Nephron (organoid): Measurements from ENCODE around the gene POMT2.

Experiments
- H3K27ac Mint-ChIP-seq, 3 experiments: 2 replicates each; pipeline ENCODE4 v1.8.0; 2020; ENCODE audit warnings: mixed read lengths in 3 of 3, mild to moderate bottlenecking in 2 of 3, moderate library complexity in 1 of 3
- H3K27me3 Mint-ChIP-seq: 2 replicates; pipeline ENCODE4 v1.8.0; 2021; ENCODE audit warnings: low read depth, mild to moderate bottlenecking, moderate library complexity, mixed read lengths
- H3K36me3 Mint-ChIP-seq: 2 replicates; pipeline ENCODE4 v1.8.0; 2020; ENCODE audit warnings: low read depth, mixed read lengths
- H3K4me1 Mint-ChIP-seq: 2 replicates; pipeline ENCODE4 v1.8.0; 2020; ENCODE audit warnings: mixed read lengths
- H3K4me3 Mint-ChIP-seq, 3 experiments: 2 replicates each; pipeline ENCODE4 v1.8.0; 2020; ENCODE audit warnings: mild to moderate bottlenecking in 3 of 3, mixed read lengths in 3 of 3, moderate library complexity in 2 of 3
- H3K9me3 Mint-ChIP-seq: 2 replicates; pipeline ENCODE4 v1.8.0; 2020; ENCODE audit warnings: mixed read lengths
- TF ChIP-seq, protein P1 (sequence below), 3 experiments: fragments of 200-600 bp; sonication (generic); IDR thresholded peaks; one replicate each; pipeline ENCODE4 v1.5.0; 2021; ENCODE audit warnings: antibody characterized with exemption in 3 of 3; ENCODE audit not compliant: unreplicated experiment in 3 of 3

POMT2 gene

DNA sequence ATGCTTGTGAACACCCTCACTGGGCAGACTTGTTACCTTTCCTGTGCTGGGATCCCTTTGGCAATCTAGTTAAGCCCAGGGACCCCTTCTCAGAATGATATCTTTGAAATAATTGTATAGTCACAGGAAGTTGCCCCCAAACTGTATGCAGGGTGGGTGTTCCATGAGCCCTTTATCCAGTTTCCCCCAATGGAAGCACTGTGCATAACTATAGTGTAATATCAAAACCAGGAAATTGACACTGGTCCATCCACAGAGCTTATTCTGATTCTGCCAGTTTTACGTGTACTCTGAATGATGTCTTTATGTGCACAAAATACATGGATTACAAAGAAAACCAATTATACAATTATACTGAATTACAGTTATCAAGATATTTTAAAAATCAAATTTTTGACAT is 73.9 kb downstream of the POMT2 start:
- Mint-ChIP-seq H3K4me3 (no peak overlapping the region), H3K27me3 (peaks cover 14% of the 10 kb centered on the region), H3K27ac (no peak overlapping the region), H3K9me3 (peaks cover 3% of the 10 kb centered on the region), H3K4me1 (no peaks in the 10 kb centered on the region), H3K36me3 (no peaks in the 10 kb centered on the region)
- TF ChIP-seq, protein P1, sequence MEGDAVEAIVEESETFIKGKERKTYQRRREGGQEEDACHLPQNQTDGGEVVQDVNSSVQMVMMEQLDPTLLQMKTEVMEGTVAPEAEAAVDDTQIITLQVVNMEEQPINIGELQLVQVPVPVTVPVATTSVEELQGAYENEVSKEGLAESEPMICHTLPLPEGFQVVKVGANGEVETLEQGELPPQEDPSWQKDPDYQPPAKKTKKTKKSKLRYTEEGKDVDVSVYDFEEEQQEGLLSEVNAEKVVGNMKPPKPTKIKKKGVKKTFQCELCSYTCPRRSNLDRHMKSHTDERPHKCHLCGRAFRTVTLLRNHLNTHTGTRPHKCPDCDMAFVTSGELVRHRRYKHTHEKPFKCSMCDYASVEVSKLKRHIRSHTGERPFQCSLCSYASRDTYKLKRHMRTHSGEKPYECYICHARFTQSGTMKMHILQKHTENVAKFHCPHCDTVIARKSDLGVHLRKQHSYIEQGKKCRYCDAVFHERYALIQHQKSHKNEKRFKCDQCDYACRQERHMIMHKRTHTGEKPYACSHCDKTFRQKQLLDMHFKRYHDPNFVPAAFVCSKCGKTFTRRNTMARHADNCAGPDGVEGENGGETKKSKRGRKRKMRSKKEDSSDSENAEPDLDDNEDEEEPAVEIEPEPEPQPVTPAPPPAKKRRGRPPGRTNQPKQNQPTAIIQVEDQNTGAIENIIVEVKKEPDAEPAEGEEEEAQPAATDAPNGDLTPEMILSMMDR (IDR thresholded peaks at IDR 0.05; ENCODE audit: unreplicated experiment in 3 of 3) = no peak

DNA sequence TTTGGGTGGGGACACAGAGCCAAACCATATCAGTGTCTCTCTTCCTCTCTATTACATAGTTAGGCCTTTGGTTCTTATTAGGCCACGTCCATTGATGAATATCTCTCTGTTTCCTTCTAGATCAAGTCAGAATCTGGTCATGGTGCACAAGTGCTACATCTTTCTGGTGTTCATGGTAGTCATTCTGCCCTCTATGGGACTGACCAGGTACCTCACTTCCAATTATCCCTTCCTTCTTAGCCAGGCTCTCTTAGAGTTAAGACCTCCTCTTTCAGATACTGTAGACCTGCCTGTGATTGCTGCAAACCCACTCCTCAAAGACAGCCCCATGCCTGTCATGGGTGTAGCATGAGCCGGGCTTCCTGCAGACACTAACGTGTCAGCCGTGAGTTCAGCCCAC is 74.9 kb downstream of the POMT2 start:
- H3K4me1 Mint-ChIP-seq = no peaks in the 10 kb centered on the region
- peaks cover 18% of the 10 kb centered on the region for H3K27me3 Mint-ChIP-seq
- no peaks in the 10 kb centered on the region for H3K36me3 Mint-ChIP-seq
- peaks cover 3% of the 10 kb centered on the region for H3K9me3 Mint-ChIP-seq
- no peak overlapping the region for H3K4me3 Mint-ChIP-seq
- TF ChIP-seq, protein P1 (IDR thresholded peaks at IDR 0.05; ENCODE audit: unreplicated experiment in 3 of 3) = no peak
- no peak overlapping the region for H3K27ac Mint-ChIP-seq

DNA sequence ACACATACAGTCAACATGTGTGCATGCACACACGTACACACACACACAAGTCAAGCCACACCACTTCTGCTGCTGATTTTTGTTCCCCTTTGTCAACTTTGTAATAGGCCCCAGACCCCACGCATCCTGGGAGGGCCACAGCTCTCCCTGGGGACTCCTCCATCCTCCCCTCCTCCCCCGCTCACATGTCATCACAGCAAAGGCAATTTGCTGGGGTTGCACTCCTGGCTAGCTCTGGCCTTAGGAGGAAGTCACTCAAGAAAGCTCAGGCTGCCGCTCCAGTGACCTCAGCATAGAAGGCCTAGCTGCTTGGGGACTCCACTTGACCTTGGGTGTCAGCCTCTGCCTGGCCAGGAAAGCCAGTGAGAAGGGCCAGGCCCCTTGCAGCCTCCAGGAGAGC is 76.8 kb downstream of the POMT2 start:
- peaks cover 3% of the 10 kb centered on the region for H3K9me3 Mint-ChIP-seq
- H3K36me3 Mint-ChIP-seq = no peaks in the 10 kb centered on the region
- TF ChIP-seq, protein P1 (IDR thresholded peaks at IDR 0.05; ENCODE audit: unreplicated experiment in 3 of 3) = no peak
- peaks cover 11% of the 10 kb centered on the region for H3K27me3 Mint-ChIP-seq
- no peak overlapping the region for H3K27ac Mint-ChIP-seq
- no peak overlapping the region for H3K4me3 Mint-ChIP-seq
- H3K4me1 Mint-ChIP-seq = no peaks in the 10 kb centered on the region

DNA sequence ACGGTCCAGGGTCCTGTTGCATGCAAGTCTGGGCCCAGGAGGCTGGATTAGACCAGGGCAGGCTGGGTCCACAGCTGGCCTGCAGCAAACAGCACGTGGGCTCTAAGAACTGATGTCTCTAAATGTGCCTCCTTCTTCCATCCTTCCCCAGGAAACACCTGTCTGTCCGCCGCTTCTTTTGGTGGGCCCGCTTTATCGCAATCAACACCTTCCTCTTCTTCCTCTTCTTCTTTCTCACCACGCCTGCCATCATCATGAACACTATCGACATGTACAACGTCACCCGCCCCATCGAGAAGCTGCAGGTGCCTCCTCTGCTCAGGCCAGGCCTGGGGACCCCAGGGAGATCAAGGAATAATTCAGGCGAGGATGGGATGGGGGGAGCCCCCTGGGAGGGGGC is 77.9 kb downstream of the POMT2 start:
- Mint-ChIP-seq H3K36me3 (no peaks in the 10 kb centered on the region), H3K4me1 (no peaks in the 10 kb centered on the region), H3K9me3 (peaks cover 3% of the 10 kb centered on the region), H3K27ac (no peak overlapping the region), H3K27me3 (peaks cover 11% of the 10 kb centered on the region), H3K4me3 (no peak overlapping the region)
- TF ChIP-seq, protein P1 (IDR thresholded peaks at IDR 0.05; ENCODE audit: unreplicated experiment in 3 of 3) = no peak

DNA sequence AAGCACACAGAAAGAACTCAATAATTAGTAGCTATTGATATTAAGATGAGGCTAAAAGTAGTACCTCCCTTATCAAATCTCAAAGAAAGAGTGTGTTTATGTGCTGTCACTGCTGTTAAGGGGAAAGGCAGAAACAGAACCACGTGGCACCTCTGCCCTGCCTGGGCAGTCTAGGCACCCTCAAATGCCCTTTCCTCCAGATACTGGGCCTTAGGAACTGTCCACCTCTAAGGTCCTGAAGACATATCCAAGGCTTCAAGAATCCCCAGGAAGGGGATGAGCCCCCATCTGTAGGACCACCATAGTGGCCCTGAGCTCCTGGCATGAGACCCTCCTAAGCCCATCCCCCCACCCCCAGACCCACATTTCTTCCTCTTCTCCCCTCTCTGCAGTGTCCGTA is 78.7 kb downstream of the POMT2 start:
- H3K27me3 Mint-ChIP-seq = peaks cover 11% of the 10 kb centered on the region
- no peaks in the 10 kb centered on the region for H3K36me3 Mint-ChIP-seq
- H3K4me1 Mint-ChIP-seq = no peaks in the 10 kb centered on the region
- H3K9me3 Mint-ChIP-seq = peaks cover 3% of the 10 kb centered on the region
- no peak overlapping the region for H3K4me3 Mint-ChIP-seq
- TF ChIP-seq, protein P1 (IDR thresholded peaks at IDR 0.05; ENCODE audit: unreplicated experiment in 3 of 3) = no peak
- no peak overlapping the region for H3K27ac Mint-ChIP-seq

DNA sequence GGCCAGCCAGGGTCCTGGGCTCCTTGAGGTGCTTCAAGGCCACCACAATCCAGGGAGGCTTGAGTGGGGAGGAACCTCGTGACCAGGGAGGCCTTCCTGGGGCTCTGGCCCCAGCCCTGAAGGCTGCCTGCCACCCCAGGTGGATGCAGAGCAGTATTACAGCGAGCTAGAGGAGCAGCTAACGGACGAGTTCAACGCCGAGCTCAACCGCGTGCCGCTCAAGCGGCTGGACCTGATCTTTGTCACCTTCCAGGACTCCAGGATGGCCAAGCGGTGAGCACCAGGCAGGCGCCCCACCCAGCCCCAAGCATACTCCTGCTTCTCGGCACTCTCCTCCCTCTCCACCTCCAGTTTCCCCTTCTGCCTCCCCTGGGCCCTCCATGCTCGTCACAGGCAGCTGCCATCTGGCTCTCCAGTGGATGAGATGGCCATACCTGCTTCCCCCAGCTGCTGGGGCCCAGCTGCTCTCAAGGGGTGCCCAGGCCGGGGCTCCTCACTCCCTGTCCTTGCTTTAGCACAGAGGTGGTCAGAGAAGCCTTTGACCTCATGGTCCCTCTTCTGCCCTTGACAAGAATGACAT is 80.3 kb downstream of the POMT2 start:
- H3K36me3 Mint-ChIP-seq = no peaks in the 10 kb centered on the region
- H3K4me3 Mint-ChIP-seq = no peak overlapping the region
- H3K27me3 Mint-ChIP-seq = peaks cover 11% of the 10 kb centered on the region
- no peaks in the 10 kb centered on the region for H3K9me3 Mint-ChIP-seq
- H3K4me1 Mint-ChIP-seq = no peaks in the 10 kb centered on the region
- TF ChIP-seq, protein P1 (IDR thresholded peaks at IDR 0.05; ENCODE audit: unreplicated experiment in 3 of 3) = no peak
- no peak overlapping the region for H3K27ac Mint-ChIP-seq
